NOMO-1 treated with DMSO at 0.1 percent for 48 hours (cell line): ENCODE results near the gene TCF4.

Source experiments
- DNase-seq: peaks from one replicate; lab custom pipeline; 2025; ENCODE audit not compliant: unreplicated experiment; lab: John Stamatoyannopoulos, UW

TCF4 gene

DNA sequence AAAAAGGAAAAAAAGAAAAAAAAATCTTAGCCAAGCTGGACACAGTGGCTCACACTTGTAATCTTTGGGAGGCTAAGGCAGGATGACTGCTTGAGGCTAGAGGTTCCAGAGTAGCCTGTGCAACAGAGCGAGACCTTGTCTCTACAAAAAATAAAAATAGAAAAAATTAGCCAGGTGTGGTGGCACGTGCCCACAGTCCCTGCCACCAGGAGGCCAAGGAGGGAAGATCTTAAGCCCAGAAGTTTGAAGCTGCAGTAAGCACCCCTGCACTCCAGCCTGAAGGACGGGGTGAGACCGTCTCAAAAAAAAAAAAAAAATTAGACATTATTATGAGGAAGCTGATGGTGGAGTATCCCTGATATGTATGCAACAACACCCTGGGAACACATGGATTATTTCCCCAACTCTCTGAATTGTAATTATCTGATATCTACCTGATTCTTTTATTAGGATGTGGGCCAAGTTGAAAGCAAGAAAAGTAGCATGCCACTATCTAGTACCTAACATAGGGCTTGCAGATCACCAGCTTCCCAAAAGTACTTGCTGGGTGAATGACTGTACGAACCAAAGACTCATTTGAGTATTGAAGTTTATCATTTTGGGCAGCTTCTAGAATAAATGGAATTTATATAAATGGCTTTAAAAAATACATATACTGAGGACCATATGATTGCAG is 140.9 kb downstream of the TCF4 start:
- DNase-seq, result no peak

DNA sequence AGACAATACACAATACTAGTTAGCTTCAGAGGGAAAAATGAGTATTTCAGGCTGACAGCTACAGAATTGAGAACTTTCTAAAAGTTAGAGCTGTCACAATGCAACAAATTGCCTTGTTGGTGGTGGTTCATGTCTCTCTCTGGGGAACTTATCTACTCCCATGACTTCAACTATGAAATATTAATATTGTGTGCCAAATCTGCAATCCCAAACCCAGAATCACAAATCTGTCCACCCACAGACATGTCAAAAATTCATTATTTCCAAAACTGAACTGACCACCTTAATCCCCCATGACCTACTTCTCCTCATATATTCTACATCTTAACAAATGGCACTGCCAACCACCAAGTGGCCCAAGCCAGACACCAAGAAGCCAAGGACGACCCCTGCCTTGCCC is 143.5 kb downstream of the TCF4 start:
- no peak for DNase-seq

DNA sequence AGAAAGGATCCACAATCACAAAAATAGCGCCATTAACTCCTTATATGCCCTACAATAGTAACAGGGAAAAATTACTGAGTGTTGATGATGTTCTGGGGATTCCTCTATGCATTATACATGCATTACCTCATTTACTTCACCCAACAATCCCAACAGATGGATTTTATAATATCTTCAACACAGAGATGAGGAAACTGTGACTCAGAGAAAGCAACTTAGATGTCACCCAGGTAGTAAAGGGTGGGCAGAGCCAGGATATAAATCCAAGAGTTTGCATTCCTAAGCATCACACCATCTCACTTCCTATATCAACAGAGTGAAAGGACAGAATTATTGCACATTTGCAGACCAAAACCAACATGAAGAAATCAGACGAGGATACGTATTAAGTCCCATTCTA is 144.2 kb downstream of the TCF4 start:
- no peak for DNase-seq

DNA sequence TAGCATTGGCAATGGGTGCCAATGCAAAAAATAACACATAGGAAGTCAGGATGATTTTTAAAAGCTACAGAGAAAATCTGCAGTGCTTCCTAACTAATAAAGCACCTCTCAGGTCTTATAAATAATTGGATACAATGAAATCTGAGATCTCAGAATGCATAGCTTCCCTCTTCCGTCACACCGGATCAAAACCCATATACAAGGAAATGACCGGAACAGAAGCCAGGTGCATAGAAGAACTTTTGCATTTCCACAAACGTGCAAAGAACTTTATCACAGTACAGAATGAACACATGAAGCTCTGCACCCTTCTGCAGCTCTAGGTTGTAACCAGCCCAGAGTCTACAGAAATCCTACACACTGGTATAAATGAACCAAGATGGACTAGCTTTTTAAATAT is 145.4 kb downstream of the TCF4 start:
- DNase-seq, result no peak

DNA sequence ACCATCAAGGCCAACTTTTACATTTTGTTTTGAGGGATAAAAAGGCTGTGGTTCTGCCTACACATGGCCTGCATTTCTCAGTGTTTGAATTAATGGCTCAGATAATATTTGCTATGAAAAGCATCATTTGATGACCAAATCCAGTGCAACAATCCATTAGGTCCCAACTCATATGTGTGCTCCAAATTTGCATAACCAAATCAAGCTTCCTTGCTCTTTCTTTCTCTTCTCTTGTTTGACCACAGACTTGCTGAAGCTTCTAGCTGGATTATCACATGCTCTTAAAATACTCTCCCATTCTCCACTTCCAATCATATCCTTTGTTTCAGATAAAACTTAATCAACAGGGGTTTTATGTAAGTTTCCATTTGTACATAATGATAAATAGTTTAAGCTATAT is 147.0 kb downstream of the TCF4 start:
- no peak for DNase-seq

DNA sequence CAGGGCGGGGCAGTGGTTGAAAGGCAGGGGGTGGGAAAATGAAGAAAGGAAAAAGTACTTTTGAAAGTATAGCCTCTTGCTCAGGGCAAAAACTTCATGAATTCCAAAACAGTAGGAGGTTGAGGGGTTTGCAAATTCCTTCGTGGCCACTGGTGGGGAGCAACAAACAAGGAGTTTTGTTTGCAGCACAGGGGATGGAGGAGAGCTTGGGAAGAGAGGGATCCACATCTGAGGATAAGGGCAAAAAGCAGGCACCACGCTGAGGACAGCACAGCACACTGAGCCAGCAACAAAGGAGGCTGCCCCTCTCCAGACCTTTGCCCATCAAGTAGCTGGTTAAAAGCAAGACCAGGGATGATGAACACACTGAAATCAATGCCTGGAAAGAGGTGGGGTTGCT is 148.9 kb downstream of the TCF4 start:
- DNase-seq, result no peak

DNA sequence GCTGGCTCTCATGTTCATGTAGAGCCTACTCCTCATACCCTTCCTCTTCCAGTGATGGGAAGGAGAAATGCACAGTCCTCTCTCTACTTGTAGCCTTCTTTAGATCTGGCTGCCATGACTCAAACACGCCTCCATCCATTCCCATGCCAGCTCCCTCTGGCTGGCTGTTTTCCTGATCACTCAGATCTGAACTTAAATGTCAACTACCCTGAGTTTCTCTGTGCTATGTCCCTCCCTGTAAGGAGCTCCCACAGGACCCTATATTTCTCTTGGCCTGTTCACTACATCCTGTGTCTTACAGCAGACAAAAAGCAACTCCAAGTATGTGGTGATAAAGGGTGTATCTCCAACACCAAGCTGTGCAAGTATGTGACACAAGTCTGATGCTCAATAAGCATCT is 152.4 kb downstream of the TCF4 start:
- DNase-seq, result no peak

- no peak for DNase-seq
These were observed 154.3 kb downstream of the TCF4 start for GRCh38 chr18:55433648-55434047.

DNA sequence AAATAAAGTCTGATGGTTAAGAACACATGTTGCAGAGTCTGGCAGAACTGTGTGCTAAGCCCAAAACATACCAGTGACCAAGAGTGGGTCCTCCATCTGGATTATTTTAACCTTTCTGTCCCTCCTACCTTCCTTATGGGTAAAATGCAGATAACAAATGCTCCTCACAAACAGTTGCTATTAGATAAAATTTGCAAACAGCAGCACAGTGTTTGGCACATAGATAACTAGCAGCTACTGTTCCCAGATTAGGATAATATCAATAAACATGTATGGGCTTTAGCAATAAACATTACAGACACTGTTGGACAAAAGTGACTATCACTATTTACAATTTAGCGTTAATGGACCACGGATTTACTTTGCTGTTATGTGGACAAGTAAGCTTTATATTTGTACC is 154.9 kb downstream of the TCF4 start:
- no peak for DNase-seq

DNA sequence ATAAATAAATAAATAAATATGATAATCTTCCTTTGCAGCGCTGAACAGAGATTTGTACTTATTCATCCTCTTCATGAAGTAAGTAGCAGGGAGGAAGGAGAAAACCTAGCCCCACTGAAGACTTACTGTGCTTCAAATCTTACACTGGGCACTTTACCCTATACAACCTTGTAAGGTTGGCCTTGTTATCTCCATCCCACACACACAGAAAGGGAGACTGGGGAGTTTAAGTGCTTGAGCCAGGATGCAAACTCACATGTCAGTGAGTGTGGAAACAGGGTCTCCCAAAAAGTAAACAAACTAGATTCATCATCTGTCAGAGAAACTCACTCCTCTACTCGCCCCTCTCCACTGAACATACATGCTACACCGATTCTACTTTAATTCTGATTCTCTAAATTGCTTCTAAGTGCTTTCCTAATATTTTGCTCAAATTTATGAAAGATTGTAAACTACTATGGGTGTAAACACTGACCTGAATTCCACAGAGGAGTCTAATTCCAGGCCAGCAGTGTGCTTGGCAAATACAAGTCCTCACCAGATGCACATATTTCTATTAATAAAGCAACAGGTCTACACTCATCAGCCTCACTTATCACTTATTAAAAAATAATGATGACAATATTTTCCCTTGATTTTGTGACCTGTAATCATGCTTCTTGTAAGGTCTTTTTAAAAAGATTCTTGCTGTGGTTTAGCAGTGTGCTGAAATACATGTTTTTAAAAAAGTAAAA is 155.5 kb downstream of the TCF4 start:
- DNase-seq, result no peak

DNA sequence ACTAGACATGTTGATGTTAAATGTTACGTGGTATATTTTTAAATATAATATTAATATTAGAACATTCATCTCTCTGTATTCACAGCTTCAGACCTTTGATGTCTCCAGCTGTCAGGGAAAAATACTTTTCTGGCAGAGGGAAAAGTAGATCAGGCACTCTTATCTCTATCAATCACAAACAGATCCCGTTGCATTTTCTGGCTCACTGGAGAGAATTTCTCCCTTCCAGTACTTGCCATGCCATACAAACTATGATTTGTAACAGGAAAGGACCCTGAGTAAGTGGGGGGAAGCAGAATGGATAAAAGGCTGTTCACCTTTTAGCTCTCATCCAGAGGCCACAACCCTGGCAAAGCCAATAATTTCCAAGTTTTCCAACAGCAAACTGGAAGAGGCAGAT is 158.0 kb downstream of the TCF4 start:
- DNase-seq, result no peak

DNA sequence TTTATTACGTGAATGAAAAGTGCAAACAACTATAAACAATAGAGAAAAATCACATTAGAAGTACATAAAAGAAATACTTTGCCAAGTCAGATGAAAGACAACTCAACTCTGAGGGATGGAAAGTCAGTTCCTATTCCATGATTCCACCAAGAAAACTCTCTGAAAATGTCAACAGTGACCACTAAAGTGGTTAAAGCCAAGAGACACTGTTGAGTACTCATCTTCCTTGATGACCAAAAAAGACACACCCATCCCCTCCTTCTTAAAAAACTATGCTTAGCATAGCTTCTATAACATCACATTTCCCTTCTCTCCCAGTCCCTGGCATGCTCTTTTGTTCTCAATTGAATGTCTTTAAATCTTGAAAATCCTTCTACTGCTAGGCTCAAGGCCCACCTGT is 160.0 kb downstream of the TCF4 start:
- no peak for DNase-seq

GRCh38 chr18:55425698-55426097 is 162.3 kb downstream of the TCF4 start:
- DNase-seq, result no peak

DNA sequence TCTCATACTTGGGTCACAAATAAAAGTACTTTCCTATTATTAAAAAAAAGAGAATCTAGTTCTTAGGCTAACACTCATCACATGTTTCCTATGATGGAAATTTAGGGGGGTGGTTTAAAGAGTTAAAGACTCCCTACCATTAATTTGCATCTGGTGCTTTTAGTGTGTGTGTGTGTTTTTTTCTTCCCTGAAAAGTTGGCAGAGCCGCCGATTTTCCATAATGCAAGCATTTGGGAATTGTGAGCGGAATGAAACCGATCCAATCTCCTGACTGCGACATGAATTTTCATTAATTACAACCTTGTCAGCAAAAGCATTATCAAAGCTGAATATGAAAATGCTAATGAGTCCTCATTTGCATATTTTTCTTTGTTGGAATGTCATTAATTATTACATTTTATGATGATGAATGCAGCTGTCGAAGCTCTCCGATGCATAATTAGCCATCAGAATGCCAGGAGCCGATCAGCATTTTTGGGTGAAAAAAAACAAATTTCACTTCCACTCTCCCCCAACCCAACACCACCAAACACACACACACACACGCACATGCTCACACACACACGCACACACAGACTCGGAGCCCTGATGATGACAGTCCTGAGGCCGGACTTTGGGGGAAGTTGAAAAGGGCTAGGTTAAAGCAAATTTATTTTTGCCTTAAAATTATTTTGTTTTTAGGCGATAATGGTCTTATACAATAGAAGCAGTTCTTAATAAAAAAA is 165.4 kb downstream of the TCF4 start:
- no peak for DNase-seq

- no peak for DNase-seq
These were observed 166.2 kb downstream of the TCF4 start for GRCh38 chr18:55421615-55422419.

GRCh38 chr18:55421308-55421614 is 166.7 kb downstream of the TCF4 start:
- DNase-seq, result no peak

DNA sequence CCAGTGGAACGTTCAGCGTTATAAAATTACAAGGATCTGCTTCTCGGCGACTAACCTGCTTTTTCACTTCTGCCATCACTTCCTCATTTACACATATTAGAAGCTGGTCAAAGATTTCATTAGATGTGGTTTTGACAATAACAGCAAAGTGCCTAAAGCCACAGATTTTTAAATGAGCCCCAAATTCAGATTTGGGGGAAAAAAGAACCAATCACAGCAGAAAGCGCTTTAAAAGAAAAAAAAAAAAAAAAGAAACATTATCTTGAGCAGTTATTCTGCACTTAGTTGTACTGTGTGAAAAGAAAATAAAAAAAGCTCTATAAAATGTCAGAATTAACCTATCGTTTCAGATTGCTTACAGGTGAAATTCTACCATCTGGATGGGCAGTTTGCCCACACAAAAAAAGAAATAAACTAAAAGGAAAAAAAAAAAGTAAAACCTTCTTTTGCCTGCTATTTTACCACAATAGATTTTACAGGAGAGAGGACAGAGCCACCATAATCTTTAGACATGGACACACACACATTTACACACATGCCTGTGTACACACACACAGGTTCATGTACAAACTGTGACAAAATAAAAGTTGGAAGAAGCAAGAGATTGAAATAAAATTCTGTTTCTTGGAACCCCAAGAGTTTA is 167.2 kb downstream of the TCF4 start:
- peak; percentile 74 for DNase-seq

DNA sequence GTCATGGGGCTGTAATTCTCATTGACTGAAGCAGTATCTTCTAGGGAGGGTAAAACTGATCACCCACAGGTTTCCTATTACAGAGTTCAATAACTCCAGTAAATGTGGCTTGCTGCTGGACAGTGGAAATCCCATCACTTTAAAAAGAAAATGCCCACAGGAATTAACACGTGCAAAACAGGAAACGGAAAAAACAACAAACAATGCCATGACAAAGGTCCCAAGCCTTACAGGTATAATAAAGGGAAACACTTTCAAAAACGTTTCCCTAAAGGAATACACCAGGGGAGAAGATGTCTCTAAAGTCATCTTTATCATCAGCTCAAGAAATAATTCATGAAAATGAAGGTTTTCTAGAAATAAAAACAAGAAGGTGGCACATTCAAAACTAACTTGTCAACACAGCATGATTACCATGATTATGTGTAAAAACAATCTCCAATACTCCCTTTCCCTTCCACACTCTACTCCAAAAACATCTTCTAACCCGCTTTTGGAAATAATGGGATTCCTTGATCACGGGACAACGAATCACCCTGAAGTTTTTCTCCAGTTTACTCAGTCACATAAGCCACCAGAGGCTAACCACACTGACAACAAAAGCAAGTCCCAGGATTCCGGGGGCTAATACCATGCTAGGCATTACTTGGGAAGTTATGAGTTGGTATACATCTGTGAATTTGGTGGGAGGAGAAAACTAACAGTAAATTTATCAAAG is 167.9 kb downstream of the TCF4 start:
- no peak for DNase-seq

DNA sequence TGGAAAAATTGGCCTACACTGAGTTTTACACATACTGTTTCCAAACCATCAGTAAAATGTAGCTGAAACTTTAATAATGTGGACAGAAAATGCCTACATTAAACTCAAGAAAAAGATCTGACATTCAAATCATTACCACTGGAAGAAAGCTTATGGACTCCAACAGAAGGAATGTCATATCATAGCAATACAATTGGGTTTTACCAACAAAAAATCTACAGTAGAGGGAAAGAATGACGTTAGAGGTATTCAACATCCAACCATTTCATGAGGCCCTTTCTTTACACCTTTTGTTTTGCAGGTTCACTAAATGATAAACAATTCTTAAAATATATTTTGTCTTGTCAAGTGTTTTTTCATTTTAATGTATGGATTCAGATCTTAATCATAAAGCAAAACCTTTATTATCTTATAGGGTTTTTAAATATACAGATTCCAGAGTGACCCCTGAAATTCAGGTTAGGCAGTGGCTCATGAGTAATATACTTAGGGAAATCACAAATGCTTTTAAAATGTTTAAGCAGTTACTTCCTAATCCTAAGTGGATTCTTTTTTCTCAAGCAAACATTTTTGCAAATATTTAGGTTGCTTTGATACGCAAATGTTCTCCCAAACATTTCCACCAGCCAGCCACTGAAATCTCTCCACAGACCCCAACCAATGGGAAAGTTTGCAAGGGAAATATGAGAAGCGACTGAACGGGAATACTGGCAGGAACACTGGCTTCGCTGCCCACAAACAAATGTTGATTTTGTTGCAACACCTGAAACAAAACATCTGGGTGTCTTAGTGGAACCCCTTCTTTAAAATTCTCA is 168.7 kb downstream of the TCF4 start:
- no peak for DNase-seq

GRCh38 chr18:55418439-55418838 is 169.6 kb downstream of the TCF4 start:
- no peak for DNase-seq
